ENCODE results near the gene EAPP. TPM values are rescaled to one million over a fixed set of nuclear protein-coding genes. Genes with fewer than 3 reads are reported as not detected.

Gene EAPP
- total and polyA plus RNA-seq, 2 donors from 2014 or later: 43.3 to 46.0 TPM

- DNase-seq (no peak), FAIRE-seq (no peak)
- intact Hi-C loops (cut with DNase I): no loop called here
- Histone ChIP-seq H3K9ac (ENCODE audit: low read length in 3 of 3) (no peak overlapping the region), H3K27ac (ENCODE audit: low read depth in 2 of 2, low read length in 2 of 2) (no peak overlapping the region), H3K4me1 (ENCODE audit: control insufficient read depth in 2 of 3, insufficient read depth in 2 of 3, low read depth in 1 of 3, low read length in 3 of 3) (peaks cover 0 to 6% (median 0%) of the 10 kb centered on the region in 3 donors), H3K36me3 (ENCODE audit: control insufficient read depth in 2 of 3, insufficient read depth in 3 of 3, low read length in 3 of 3) (no peaks in the 10 kb centered on the region), H3K27me3 (ENCODE audit: control insufficient read depth, insufficient read depth, low read length) (no peaks in the 10 kb centered on the region), H3K9me3 (ENCODE audit: control insufficient read depth in 2 of 3, insufficient read depth in 1 of 3, low read length in 3 of 3) (no peaks in the 10 kb centered on the region), H3K4me3 (ENCODE audit: low read length in 3 of 3) (no peak overlapping the region)
- TF ChIP-seq CTCF (IDR thresholded peaks at IDR 0.05; ENCODE audit: borderline replicate concordance, extremely low read depth, insufficient read depth): no peak
Measured at GRCh38 chr14:34466691-34467090, 72.8 kb downstream of the EAPP start.

Other genes starting within 250 kb of the EAPP start
- 17.4 TPM for gene SPTSSA, start 77.5 kb downstream of the EAPP start, total RNA-seq
- 19.2 TPM for gene SPTSSA, start 77.5 kb downstream of the EAPP start, polyA plus RNA-seq (ENCODE audit: insufficient read depth, low read depth, low replicate concordance)
- gene SNX6, start 90.4 kb upstream of the EAPP start, total RNA-seq: 83.2 TPM
- 46.1 TPM for gene SNX6, start 90.4 kb upstream of the EAPP start, polyA plus RNA-seq (ENCODE audit: insufficient read depth, low read depth, low replicate concordance)
- gene CFL2, start 174.9 kb upstream of the EAPP start, total RNA-seq: 32.5 TPM
- gene CFL2, start 174.9 kb upstream of the EAPP start, polyA plus RNA-seq (ENCODE audit: insufficient read depth, low read depth, low replicate concordance): 56.3 TPM